Measurements from ENCODE around the gene SYNM. TPM values are rescaled to one million over a fixed set of nuclear protein-coding genes. Genes with fewer than 3 reads are reported as not detected.

Gene SYNM
- total RNA-seq, 1 experiment from 2014 or later: 2.6 TPM

DNA sequence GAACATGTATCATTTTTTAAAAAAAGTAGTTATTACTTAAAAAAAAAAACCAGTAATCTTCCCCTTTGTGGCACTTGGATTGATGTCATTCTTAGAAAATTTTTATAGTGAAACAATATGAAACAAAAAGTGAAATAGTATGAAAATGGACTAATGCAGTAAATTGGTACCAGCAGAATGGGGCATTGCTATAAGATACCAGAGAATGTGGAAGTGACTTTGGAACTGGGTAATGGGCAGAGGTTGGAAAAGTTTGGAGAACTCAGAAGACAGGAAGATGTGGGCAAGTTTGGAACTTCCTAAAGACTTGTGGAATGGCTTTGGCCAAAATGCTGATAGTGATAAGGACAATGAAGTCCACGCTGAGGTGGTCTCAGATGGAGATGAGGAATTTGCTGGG lies 77.9 kb downstream of the SYNM start:
- TF ChIP-seq, protein P1, sequence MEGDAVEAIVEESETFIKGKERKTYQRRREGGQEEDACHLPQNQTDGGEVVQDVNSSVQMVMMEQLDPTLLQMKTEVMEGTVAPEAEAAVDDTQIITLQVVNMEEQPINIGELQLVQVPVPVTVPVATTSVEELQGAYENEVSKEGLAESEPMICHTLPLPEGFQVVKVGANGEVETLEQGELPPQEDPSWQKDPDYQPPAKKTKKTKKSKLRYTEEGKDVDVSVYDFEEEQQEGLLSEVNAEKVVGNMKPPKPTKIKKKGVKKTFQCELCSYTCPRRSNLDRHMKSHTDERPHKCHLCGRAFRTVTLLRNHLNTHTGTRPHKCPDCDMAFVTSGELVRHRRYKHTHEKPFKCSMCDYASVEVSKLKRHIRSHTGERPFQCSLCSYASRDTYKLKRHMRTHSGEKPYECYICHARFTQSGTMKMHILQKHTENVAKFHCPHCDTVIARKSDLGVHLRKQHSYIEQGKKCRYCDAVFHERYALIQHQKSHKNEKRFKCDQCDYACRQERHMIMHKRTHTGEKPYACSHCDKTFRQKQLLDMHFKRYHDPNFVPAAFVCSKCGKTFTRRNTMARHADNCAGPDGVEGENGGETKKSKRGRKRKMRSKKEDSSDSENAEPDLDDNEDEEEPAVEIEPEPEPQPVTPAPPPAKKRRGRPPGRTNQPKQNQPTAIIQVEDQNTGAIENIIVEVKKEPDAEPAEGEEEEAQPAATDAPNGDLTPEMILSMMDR (conservative IDR thresholded peaks at IDR 0.05; ENCODE audit: low read depth, low read length): no peak
- TF ChIP-seq EZH2 (IDR thresholded peaks at IDR 0.05; ENCODE audit: borderline replicate concordance, low read depth, low read length, poor library complexity, severe bottlenecking): no peak
- Histone ChIP-seq H3K9me3 (ENCODE audit: low read depth, low read length, poor library complexity, severe bottlenecking) (no peaks in the 10 kb centered on the region), H3K27ac (ENCODE audit: low read depth, low read length, poor library complexity, severe bottlenecking) (no peak overlapping the region), H3K4me1 (ENCODE audit: insufficient read depth, low read length, poor library complexity, severe bottlenecking) (peaks cover 30% of the 10 kb centered on the region), H3K36me3 (ENCODE audit: insufficient read depth, low read length, poor library complexity, severe bottlenecking) (no peaks in the 10 kb centered on the region), H3K27me3 (replicated peaks; ENCODE audit: insufficient read depth, low read depth, low read length, poor library complexity) (no peaks in the 10 kb centered on the region), H3K4me3 (ENCODE audit: low read depth, low read length, poor library complexity, severe bottlenecking) (no peak overlapping the region)
- DNase-seq (ENCODE audit: low spot score): no peak
- CTCF ChIA-PET: no interaction called here
- intact Hi-C loops (cut with micrococcal nuclease; ENCODE audit: unreplicated experiment): no loop called here
- POLR2A ChIA-PET (ENCODE audit: low non-redundant PET): no interaction called here
- BruUV-seq (replicated peaks): no TSS peak

Other genes starting within 250 kb of the SYNM start
- gene PGPEP1L, start 97.3 kb upstream of the SYNM start, total RNA-seq (2021): not detected in 2 replicates
- gene TTC23, start 144.5 kb downstream of the SYNM start, total RNA-seq (2021): 13.4 and 15.9 TPM in 2 replicates
- 28.4 and 30.7 TPM in 2 replicates for gene LRRC28, start 146.4 kb downstream of the SYNM start, total RNA-seq (2021)

Measured in A673 (cell line).